Erythroblast (primary cell): ENCODE data around the gene HIGD1A.

Experiments used
- GATA1 ChIP-seq: IDR thresholded peaks from 2 replicates; pipeline ENCODE4 v1.6.1; 2011; ENCODE audit warnings: low read depth, mild to moderate bottlenecking, control low read depth, low read length, moderate library complexity
- POLR2A ChIP-seq: IDR thresholded peaks from 2 replicates; pipeline ENCODE4 v1.6.1; 2011; ENCODE audit warnings: mild to moderate bottlenecking, low read length

DNA sequence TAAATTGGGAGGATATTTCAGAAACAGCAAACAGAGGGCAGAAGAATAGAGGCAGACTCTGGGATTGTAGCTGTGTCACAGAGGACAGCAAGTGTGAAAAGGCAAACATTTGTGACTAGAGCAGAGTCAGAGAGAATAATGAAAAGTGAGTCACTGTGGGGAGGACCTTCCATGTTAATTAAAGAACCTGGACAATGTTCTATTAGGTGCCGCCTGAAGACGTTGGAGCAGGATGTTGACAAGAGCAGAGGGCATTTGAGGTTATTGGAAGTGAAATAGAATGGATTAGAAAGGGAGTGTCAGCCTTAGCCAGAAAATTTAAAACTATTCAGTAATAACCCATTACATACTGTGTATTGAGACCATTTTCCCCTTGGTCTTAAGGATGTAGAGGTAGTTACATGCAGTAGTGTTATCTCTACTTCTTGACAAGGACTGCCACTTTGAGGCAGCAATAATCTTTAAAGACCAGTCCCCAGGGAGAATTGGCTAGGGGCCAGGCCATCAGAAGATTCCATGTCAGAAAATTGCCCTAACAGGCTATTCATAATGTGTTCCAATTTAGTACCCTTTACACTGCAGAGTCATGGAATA, 10.7 kb upstream of the HIGD1A start:
- TF ChIP-seq POLR2A (no peak), GATA1 (no peak)
